ENCODE results near the gene CEBPZOS.

The CEBPZOS gene

DNA sequence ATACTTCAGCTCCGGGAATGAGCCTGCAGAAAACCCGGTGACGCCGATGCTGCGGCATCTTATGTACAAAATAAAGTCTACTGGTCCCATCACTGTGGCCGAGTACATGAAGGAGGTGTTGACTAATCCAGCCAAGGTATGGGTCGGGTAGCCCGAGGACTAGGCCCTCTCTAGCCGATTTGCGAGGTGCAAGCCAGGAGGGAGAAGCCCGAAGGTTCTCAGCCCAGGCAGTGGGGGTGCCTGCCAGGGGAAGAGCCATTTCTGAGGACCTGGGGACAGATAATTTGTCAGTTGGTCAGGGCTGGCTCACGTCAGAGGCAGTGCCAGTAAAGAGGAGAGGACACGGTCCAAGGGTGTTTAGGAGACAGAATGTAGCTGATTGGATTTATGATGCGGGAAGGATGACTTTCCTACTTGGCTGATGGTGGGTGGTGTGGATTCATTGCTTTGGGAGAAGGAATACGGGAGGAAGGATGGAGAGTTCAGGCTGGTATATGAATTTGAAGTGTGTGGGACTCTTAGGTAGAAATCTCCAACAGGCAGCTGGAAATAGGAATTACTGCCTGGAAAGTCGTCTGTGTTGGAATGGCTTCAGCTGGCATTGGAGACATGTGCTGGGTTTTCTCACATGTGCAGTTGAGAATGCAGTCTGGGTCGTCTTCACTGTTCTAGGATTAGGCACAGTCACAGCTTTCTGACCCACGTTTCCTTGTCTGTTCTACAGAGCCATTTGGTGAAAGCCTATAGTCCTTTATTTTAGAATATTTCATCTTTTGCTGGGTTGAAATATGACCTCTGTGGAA, 36.0 kb downstream of the CEBPZOS start:
- no peak for DNase-seq (ENCODE audit: low read depth, low spot score)

DNA sequence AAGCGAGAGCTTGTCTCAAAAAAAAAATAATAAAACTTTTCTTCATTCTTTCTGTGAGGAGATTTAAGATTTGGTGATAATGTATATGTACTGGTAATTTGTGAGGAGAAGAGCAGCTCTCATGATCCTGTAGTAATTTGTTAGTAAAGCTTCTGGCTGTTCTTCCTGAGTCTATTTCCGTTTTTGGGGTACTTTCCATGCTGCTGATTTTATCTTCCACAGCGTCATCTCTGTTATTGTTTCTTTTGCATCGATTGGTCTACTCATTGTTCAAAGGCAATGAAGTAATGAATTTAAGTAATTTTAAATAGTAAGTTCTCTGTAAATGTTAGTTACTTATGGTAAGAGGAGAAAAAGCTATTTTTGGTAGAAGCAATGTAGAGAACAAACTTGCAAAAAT, 47.1 kb downstream of the CEBPZOS start:
- no peak for DNase-seq (ENCODE audit: low read depth, low spot score)

DNA sequence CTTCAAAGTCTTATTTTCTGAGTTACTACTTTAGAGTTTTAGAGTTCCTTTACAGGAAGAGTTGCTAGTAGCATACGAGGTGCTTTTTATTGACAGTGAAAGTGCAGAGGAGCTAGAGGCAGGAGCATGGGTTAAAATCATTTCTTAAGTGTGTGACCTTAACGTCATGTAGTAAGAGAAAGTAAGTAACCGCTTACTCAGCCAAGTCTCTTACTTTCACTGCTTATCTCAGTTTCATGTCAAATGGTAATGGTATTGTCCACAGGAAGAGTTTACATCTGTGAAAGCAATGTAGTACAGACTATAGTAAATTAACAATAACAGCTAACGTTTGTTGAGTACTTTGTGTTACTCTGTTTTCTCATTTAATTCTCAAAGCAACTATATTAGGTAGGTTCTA, 47.7 kb downstream of the CEBPZOS start:
- DNase-seq (ENCODE audit: low read depth, low spot score), result no peak

DNA sequence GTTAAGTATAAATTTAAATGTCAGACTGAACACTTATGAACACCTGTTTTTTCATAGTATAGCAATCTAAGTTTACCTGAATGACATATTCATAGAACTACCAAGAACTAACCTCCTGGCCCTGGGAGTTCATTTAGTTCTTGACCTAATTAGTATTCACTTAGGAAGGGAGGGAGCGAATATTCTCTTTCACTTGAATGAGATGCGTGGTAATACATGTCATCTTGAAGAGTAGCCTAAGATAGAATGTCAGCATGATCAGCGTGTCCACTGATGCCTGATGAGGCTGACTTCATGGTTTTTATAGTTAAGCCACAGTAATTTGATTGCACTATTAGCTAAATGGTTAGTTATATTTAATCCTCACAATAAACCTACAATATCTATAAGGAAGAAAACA, 48.5 kb downstream of the CEBPZOS start:
- DNase-seq (ENCODE audit: low read depth, low spot score), result no peak

DNA sequence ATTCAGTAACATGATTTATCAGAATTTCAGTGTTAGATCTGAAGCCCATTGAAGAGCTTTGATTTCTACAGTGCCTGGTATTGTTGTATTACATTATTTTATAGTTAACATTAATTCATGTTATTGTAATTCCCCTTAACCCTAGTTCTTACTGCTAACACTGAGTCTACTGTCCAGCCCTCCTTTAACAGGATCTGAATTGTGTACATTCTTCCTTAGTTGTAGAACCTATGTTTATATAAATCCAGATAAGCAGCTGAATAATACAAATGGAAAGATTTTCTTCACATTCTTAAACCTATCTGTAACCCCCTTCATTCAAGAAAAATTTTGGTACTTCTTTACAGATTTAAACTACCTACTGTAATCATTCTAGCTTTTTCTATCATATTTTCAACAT, 49.9 kb downstream of the CEBPZOS start:
- no peak for DNase-seq (ENCODE audit: low read depth, low spot score)

DNA sequence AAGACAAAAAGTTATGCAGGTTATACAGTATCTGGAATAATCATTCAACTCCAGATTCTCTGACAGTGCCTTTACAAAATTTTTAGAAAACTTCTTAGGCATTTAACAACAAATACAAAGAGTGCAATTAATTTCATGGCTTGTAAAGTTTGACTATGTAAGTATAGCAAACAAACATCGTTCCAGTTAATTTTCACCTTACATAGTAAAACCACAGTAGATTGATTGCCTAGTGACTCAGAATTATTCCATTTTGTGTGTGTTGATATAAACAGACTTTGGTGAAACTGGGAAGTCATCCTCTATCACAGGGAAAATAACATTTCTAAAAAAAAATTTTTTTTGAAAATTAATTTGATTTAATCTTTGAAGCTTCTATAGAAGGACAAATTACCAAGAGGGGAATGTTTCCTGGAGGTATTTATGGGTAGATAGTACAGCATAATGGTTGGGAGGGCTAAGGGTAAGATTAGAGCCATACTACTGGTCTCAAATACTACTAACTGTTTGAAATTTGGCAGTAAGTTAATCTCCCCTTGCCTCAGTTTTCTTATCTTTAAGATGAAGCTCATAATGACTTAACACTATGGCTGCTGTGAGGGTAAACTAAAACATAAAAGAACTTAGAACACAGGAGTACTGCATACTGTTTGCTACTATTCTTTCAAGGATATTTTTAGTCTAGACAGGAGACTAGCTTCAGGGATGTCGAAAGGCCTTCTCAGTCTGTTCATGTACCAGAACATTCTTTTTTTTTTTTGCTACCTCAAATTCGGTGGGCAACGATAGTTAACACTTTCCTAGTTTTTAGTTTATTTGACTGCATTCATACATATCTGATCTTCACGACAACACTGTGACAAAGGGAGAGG, 54.8 kb downstream of the CEBPZOS start:
- DNase-seq (ENCODE audit: low read depth, low spot score), result no peak
